Stomach (tissue), 4 donors: ENCODE measurements around the gene SPART.

ENCODE experiments used
- CTCF ChIP-seq, 7 experiments: fragments of 450-650 bp in 4 of 7; fragments of 200-600 bp in 3 of 7; sonication (generic) in 3 of 7; IDR thresholded peaks; one replicate each; pipeline ENCODE4 v1.5.1; 2016 to 2019; ENCODE audit warnings: antibody characterized with exemption in 7 of 7, control low read depth in 2 of 7, mild to moderate bottlenecking in 1 of 7
- EP300 ChIP-seq: sonication (generic); formaldehyde crosslinking; IDR thresholded peaks from one replicate; pipeline ENCODE4 v1.6.1; 2017; ENCODE audit warnings: antibody characterized with exemption
- POLR2A ChIP-seq, 4 donors: fragments of 450-650 bp; IDR thresholded peaks; one replicate each; pipeline ENCODE4 v1.6.1; 2016; ENCODE audit warnings: antibody characterized with exemption in 4 of 4, control low read depth in 2 of 4, mild to moderate bottlenecking in 1 of 4, moderate library complexity in 1 of 4
- POLR2AphosphoS5 ChIP-seq, 3 donors: sonication (generic); formaldehyde crosslinking; IDR thresholded peaks; one replicate each; pipeline ENCODE4 v1.6.1; 2016; ENCODE audit warnings: antibody characterized with exemption in 3 of 3

DNA sequence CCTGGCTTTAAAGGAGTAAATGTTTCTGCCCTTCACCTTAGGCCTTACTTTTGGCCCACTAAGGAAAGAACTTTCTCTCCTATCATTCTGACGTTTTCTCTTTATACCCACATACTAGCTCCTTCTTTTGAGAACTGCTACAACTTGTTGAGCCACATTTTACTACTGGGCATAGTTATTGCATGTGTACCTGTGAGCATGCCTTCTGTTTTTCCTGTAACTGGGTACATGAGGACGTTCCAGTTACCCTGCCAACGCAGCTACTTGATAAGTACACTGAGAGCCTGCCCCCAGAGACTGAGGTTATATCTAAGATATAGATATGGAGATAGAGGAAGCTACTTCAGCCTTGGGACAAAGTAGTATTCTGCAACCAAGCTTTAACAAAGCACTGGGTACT is 52.1 kb downstream of the SPART start:
- no peak for TF ChIP-seq CTCF (IDR thresholded peaks at IDR 0.05)
- TF ChIP-seq POLR2A (IDR thresholded peaks at IDR 0.05): no peak
- no peak for TF ChIP-seq POLR2AphosphoS5 (IDR thresholded peaks at IDR 0.05)
- no peak for TF ChIP-seq EP300
